OCI-M2 (cell line): ENCODE results near the gene KLHL24.
"Not testable (repeated sequence)": the region's sequence is repeated elsewhere in the genome, so short reads cannot be mapped to it uniquely, and the experiment has no call there.

Experiments
- DNase-seq: peaks from one replicate; lab custom pipeline; 2025; ENCODE audit not compliant: unreplicated experiment; lab: John Stamatoyannopoulos, UW

KLHL24 gene

DNA sequence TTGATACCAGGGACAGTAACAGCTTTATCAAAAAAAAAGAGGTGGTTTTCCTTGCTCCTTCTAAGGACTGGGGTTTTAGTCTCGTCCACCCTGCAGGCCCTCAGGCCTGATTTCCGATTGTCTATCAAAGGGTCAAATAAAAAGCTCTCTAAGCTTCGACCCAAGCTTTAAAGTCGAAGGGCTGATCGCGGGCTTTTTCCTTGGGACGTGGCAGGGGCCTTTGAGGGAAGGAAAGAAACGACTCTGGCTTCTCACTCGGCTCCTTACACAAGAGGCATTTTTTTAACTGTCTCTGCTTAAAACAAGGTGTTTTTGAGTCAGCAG, 354 bp upstream of the KLHL24 start:
- DNase-seq: no peak

- DNase-seq: peak; percentile 35
Observed at GRCh38 chr3:183636221-183637105, 1.0 kb downstream of the KLHL24 start.

DNA sequence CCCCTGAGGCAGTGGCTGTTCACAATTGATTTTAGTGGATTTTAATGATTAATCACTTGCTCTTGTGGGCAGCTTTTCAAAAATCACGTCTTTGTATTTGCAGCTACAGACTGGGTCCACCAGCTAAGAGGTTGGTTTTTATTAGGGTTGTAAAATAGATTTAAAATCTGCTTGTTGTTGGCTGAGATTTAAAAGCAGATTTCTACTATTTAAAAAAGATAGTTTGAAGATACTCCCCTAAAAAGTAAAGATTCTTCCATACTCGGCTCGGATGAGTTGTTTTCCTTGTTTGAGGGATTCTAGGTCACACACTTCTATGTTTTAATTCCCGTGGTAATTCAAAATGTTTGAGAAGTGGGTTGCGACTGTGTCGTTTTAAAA, 1.7 kb downstream of the KLHL24 start:
- DNase-seq: no peak

- DNase-seq: not testable (repeated sequence)
Observed at GRCh38 chr3:183637633-183638032, 2.2 kb downstream of the KLHL24 start.

GRCh38 chr3:183638101-183638852, 2.9 kb downstream of the KLHL24 start:
- no peak for DNase-seq

GRCh38 chr3:183640635-183641034, 5.2 kb downstream of the KLHL24 start:
- not testable (repeated sequence) for DNase-seq

DNA sequence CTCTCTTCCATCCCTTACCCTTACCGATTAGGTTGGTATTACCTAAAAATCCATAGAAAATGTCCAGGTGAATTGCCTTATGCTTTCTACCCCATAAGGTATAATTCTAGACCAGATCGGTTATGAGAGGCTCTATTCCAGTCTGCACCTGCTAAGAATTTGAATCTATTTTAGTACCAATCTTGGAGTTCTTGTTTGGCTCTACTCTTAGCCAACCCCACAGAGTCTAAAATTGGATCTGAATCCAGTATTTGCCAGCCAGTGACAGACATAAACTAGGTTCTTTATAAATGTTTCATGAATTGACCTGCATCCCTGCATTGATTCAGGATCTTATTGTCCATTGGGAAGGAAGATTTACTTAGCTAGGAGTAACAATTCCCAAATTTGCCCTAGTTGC, 6.5 kb downstream of the KLHL24 start:
- DNase-seq: no peak

DNA sequence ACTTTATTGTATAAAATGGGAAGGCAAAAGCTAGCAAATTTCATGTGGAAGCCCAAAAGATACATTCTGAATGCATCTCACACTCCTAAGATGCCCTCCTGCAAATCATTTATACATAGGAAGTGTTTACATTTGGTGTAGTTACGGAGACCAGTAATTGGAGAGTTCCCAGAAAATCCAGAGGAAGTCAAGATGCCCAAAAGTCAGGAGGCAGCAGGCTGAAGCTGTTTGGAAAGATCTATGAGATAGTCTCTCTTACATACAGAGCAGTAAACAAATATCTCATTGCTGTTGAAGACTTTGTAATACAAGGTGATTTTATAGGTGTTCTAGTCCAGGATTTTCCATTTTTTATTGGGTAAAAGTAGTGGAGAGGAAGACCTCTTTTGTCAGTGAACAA, 8.8 kb downstream of the KLHL24 start:
- no peak for DNase-seq

DNA sequence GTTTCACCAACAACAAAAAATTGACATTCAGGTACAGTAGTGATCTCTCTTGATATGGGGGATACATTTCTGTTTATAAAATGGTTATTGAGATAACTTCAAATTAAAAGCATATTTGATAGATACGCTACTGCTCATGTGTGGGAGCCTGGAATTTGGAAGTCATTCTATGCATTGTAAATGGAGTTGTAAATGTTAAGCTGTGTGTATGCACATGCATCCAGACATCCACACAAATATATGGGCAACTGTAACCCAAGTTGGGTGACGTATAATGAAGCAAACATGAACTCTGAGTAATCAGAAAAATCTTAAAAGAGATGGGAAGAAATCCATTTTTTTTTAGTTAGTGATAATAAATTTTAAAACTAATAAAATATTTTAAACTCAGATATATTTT, 9.8 kb downstream of the KLHL24 start:
- no peak for DNase-seq

- DNase-seq: no peak
Observed at GRCh38 chr3:183650554-183650953, 15.1 kb downstream of the KLHL24 start.

- DNase-seq: no peak
Observed at GRCh38 chr3:183653209-183654064, 18.0 kb downstream of the KLHL24 start.

GRCh38 chr3:183654727-183655126, 19.3 kb downstream of the KLHL24 start:
- DNase-seq: no peak

DNA sequence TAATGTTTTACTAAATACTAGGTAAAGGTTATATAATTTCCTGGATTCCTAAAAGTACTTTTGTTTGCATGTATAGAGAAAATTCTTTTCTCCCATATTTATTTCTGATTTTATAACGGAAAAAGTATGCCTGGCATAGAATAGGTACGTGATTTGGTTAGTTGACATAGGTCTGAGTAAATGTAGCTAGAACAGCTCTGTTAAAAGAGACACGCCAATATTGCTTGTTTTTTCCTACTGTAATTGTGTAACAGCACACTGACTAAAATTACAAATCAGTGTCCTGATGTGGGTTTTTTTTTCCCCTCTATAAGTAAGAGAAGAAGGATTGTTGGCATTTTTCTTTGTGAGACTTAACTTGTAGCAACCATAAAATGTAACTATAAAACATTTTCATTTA, 26.7 kb downstream of the KLHL24 start:
- DNase-seq: no peak

DNA sequence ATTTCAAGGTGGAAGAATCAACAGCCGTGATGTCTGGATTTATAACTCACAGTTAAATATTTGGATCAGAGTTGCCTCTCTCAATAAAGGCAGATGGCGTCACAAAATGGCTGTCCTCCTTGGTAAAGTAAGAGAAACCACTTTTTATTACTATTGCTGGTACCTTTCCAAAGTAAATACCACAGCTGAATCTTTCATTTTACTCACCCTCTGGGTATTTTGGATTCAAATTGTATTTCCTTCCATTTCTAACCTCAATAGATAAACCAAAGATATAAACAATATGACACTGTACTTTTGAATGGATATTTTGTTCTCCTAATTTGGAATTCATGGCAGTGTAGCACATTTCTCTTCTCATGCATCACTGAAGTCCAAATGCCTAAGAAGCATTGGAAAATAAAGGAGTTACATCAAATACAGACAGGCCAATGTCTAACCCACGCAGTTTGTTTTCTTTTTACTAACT, 29.5 kb downstream of the KLHL24 start:
- DNase-seq: no peak

GRCh38 chr3:183680061-183680460, 44.6 kb downstream of the KLHL24 start:
- no peak for DNase-seq

DNA sequence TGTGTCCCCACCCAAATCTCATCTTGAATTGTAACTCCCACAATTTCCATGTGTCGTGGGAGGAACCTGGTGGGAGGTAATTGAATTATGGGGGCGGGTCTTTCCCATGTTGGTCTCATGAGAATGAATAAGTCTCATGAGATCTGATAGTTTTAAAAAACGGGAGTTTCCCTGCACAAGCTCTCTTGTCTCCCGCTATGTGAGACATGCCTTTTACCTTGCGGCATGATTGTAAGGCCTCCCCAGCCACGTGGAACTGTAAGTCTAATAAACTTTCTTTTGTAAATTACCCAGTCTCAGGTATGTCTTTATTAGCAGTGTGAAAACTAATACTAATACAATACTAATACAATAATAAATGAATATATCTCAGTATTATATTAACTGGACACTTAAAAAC, 52.3 kb downstream of the KLHL24 start:
- DNase-seq: no peak

DNA sequence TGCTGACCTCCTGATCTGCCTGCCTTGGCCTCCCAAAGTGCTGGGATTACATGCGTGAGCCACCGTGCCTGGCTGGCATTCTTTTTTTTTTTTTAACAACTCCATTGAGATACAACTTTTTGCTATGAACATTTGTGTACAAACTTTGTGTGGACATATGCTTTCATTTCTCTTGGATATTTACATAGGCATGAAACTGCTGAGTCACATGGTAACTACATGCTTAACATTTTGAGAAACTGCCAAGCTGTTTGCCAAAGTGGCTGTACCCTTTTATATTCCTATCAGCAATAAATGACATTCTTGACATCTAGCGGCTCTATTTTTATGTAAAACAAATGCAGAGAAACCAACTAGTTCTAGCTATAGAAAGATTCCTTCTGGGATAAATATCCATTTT, 53.5 kb downstream of the KLHL24 start:
- no peak for DNase-seq

DNA sequence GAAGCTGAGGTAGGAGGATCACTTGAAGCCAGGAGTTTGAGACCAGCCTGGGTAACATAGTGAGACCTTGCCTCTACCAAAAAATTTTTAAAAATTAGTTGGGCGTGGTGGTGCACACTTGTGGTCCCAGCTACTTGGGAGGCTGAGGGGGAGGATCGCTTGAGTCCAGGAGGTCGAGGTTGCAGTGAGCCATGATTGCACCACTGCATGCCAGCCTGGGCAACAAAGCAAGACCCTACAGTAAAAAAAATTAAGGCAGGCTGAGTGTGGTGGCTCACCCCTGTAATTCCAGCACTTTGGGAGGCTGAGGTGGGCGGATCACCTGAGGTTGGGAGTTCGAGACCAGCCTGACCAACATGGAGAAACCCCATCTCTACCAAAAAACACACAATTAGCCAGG, 54.2 kb downstream of the KLHL24 start:
- DNase-seq: not testable (repeated sequence)

DNA sequence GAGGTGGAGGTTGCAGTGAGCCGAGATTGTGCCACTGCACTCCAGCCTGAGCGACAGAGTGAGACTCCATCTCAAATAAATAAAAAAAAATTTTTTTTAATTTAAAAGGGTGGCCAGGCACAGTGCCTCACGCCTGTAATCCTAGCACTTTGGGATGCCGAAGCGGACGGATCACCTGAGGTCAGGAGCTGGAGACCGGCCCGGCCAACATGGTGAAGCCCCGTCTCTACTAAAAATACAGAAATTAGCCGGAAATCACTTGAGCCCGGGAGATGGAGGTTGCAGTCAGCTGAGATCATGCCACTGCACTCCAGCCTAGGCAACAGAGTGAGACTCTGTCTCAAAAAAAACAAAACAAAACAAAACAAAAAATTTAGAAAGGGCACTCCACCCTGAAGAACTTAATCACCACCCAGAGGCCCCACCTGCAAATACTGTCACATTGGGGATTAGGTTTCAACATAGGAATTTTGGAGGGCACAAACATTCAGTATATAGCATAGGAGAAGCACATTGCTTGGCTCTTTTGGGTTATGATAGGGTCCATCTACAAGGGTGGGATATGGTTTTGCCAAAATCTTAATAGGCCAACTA, 55.1 kb downstream of the KLHL24 start:
- no peak for DNase-seq

DNA sequence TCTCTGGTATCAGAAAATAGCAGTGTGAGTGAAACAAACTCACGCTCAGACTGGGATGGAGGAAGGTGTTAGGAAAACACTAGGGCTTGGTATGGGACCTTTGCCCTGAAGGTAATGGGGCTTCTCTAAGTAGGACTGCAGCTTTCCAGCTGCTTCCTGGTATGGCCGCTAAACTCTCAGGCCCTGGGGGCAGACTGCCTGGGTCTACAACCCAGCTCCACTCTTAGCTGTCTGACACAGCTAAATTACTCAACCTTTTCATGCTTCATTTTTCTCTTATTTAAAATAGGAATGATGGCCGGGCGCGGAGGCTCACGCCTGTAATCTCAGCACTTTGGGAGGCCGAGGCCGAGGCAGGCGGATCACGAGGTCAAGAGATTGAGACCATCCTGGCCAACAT, 57.0 kb downstream of the KLHL24 start:
- DNase-seq: no peak
